Measurements from ENCODE around the gene DEAF1. TPM values are rescaled to one million over a fixed set of nuclear protein-coding genes. Genes with fewer than 3 reads are reported as not detected.
"Not testable (repeated sequence)": the region's sequence is repeated elsewhere in the genome, so short reads cannot be mapped to it uniquely, and the experiment has no call there.

DEAF1 gene
- total and polyA plus RNA-seq, 2 donors (not counting 3 experiments of a cell fraction or from before 2014, with no cell fraction given) = 43.6 to 55.7 TPM

- H3K4me2 ChIP-seq (ENCODE audit: insufficient read depth, low read length) = no peak overlapping the region
- H3K9me3 ChIP-seq (replicated peaks; ENCODE audit: control insufficient read depth, insufficient read depth, low read length) = no peaks in the 10 kb centered on the region
- H3K9me1 ChIP-seq (replicated peaks; ENCODE audit: control insufficient read depth, extremely low read depth, insufficient read depth, low read length) = no peaks in the 10 kb centered on the region
- no peak for TF ChIP-seq JUN (IDR thresholded peaks at IDR 0.05; ENCODE audit: borderline replicate concordance, insufficient read depth, insufficient read length, low read depth)
- no peak for TF ChIP-seq MYC (IDR thresholded peaks at IDR 0.05; ENCODE audit: low read depth, low read length)
- TF ChIP-seq GATA2 (IDR thresholded peaks at IDR 0.05; ENCODE audit: insufficient read depth, insufficient read length, low read depth, low read length) = no peak
- TF ChIP-seq CTCF (IDR thresholded peaks at IDR 0.05; ENCODE audit: extremely low read depth in 1 of 2, insufficient read depth in 1 of 2, low read depth in 1 of 2, low read length in 2 of 2) = no peak
- no peak for TF ChIP-seq POLR2AphosphoS5 (IDR thresholded peaks at IDR 0.05; ENCODE audit: insufficient read depth, low read depth, low read length)
- no peak for TF ChIP-seq POLR2A (IDR thresholded peaks at IDR 0.05; ENCODE audit: low read depth, low read length)
- TF ChIP-seq FOS (IDR thresholded peaks at IDR 0.05; ENCODE audit: borderline replicate concordance, insufficient read depth, low read length) = no peak
- no peak for TF ChIP-seq EZH2 (IDR thresholded peaks at IDR 0.05; ENCODE audit: borderline replicate concordance, low read depth, low read length, severe bottlenecking)
- TF ChIP-seq, protein P1, sequence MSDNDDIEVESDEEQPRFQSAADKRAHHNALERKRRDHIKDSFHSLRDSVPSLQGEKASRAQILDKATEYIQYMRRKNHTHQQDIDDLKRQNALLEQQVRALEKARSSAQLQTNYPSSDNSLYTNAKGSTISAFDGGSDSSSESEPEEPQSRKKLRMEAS (IDR thresholded peaks at IDR 0.05; ENCODE audit: insufficient read depth, insufficient read length) = no peak
- no peak overlapping the region for H3K4me3 ChIP-seq (replicated peaks in 1 of 3; ENCODE audit: insufficient read depth in 1 of 3, low read depth in 1 of 3, low read length in 3 of 3)
- dilution Hi-C loops (cut with MboI; ENCODE audit: extremely low pct_ligation_motif_present, low sequenced_read_pairs) = no loop called here
- H3K4me1 ChIP-seq (ENCODE audit: control insufficient read depth, extremely low read depth, insufficient read depth, low read length) = no peaks in the 10 kb centered on the region
- H2AFZ ChIP-seq (ENCODE audit: low read depth, low read length) = no peak overlapping the region
- no peaks in the 10 kb centered on the region for H4K20me1 ChIP-seq (replicated peaks; ENCODE audit: control insufficient read depth, extremely low read depth, insufficient read depth, low read length)
- FAIRE-seq = no peak
- ChIA-PET CTCF (no interaction called here), POLR2A (no interaction called here)
- intact Hi-C loops (cut with micrococcal nuclease) = no loop called here
- no peak overlapping the region for H3K9ac ChIP-seq (replicated peaks; ENCODE audit: extremely low read depth, insufficient read depth, low read length)
- peaks cover 0 to 12% of the 10 kb centered on the region in 2 experiments for H3K36me3 ChIP-seq (ENCODE audit: control insufficient read depth in 2 of 2, extremely low read depth in 1 of 2, insufficient read depth in 2 of 2, low read length in 2 of 2)
- H3K27ac ChIP-seq (ENCODE audit: insufficient read depth, low read depth, low read length) = no peak overlapping the region
- no peaks in the 10 kb centered on the region for H3K79me2 ChIP-seq (ENCODE audit: control insufficient read depth, insufficient read depth, low read length)
- BruUV-seq (replicated peaks) = no TSS peak
- DNase-seq (ENCODE audit: low read depth, low spot score) = no peak
- H3K27me3 ChIP-seq (ENCODE audit: control insufficient read depth in 2 of 2, insufficient read depth in 2 of 2, low read length in 2 of 2) = no peaks in the 10 kb centered on the region
Measured at GRCh38 chr11:650482-650881, 44.5 kb downstream of the DEAF1 start.

DNA sequence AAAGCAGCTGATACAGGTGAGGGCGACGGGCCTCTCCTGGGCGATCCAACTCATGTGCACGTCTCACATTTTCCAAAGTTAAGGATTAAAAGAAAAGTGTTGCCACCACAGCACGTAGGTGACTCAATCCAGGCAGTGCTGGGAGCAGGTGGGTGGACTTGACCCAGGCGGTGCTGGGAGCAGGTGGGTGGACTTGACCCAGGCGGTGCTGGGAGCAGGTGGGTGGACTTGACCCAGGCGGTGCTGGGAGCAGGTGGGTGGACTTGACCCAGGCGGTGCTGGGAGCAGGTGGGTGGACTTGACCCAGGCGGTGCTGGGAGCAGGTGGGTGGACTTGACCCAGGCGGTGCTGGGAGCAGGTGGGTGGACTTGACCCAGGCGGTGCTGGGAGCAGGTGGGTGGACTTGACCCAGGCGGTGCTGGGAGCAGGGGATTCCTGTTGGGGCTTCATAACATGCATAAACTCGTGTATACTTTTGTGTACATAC is 47.3 kb downstream of the DEAF1 start:
- peaks cover 0 to 16% of the 10 kb centered on the region in 2 experiments for H3K36me3 ChIP-seq (ENCODE audit: control insufficient read depth in 2 of 2, extremely low read depth in 1 of 2, insufficient read depth in 2 of 2, low read length in 2 of 2)
- FAIRE-seq; H3K27me3 ChIP-seq (ENCODE audit: control insufficient read depth in 2 of 2, insufficient read depth in 2 of 2, low read length in 2 of 2); intact Hi-C loops (cut with micrococcal nuclease); H3K9me1 ChIP-seq (replicated peaks; ENCODE audit: control insufficient read depth, extremely low read depth, insufficient read depth, low read length); H3K4me3 ChIP-seq (replicated peaks in 1 of 3; ENCODE audit: insufficient read depth in 1 of 3, low read depth in 1 of 3, low read length in 3 of 3); H3K4me2 ChIP-seq (ENCODE audit: insufficient read depth, low read length); POLR2A ChIA-PET; dilution Hi-C loops (cut with MboI; ENCODE audit: extremely low pct_ligation_motif_present, low sequenced_read_pairs); DNase-seq (ENCODE audit: low read depth, low spot score); H3K79me2 ChIP-seq (ENCODE audit: control insufficient read depth, insufficient read depth, low read length); H3K9me3 ChIP-seq (replicated peaks; ENCODE audit: control insufficient read depth, insufficient read depth, low read length); BruUV-seq (replicated peaks); H3K4me1 ChIP-seq (ENCODE audit: control insufficient read depth, extremely low read depth, insufficient read depth, low read length); H2AFZ ChIP-seq (ENCODE audit: low read depth, low read length); CTCF ChIA-PET; H3K9ac ChIP-seq (replicated peaks; ENCODE audit: extremely low read depth, insufficient read depth, low read length); H4K20me1 ChIP-seq (replicated peaks; ENCODE audit: control insufficient read depth, extremely low read depth, insufficient read depth, low read length); H3K27ac ChIP-seq (ENCODE audit: insufficient read depth, low read depth, low read length): not testable (repeated sequence)

Measured in endothelial cell of umbilical vein (primary cell).